ENCODE results near the gene GOLGA6B.
"Not testable (repeated sequence)": the region's sequence is repeated elsewhere in the genome, so short reads cannot be mapped to it uniquely, and the experiment has no call there.

Gene GOLGA6B

GRCh38 chr15:72629068-72629570 is 25.4 kb upstream of the GOLGA6B start:
- not testable (repeated sequence) for H4K20me1 ChIP-seq (ENCODE audit: control insufficient read depth, insufficient read depth, low read depth, low read length); H3K4me2 ChIP-seq (ENCODE audit: low read length); H3K79me2 ChIP-seq (ENCODE audit: control insufficient read depth, low read length); H3K9me3 ChIP-seq (ENCODE audit: control insufficient read depth, insufficient read depth, low read length); H3K27ac ChIP-seq (ENCODE audit: low read depth, low read length); H3K9me2 ChIP-seq (replicated peaks; ENCODE audit: control insufficient read depth, low read length); H3K4me1 ChIP-seq (ENCODE audit: control insufficient read depth, low read length); H3K27me3 ChIP-seq (ENCODE audit: control insufficient read depth, low read length); H3K4me3 ChIP-seq (ENCODE audit: low read length); H3K36me3 ChIP-seq (ENCODE audit: control insufficient read depth, low read length); H3F3A ChIP-seq (ENCODE audit: control insufficient read depth, insufficient read depth)

GRCh38 chr15:72636519-72637282 is 17.8 kb upstream of the GOLGA6B start:
- Histone ChIP-seq H3K4me3 (ENCODE audit: low read length) (peak overlapping the region; percentile 45), H3K4me2 (ENCODE audit: low read length) (peak overlapping the region; percentile 36; the same call in 1 of the 2 replicates)
- not testable (repeated sequence) for H3K9me3 ChIP-seq (ENCODE audit: control insufficient read depth, insufficient read depth, low read length); H3K9me2 ChIP-seq (replicated peaks; ENCODE audit: control insufficient read depth, low read length); H3K79me2 ChIP-seq (ENCODE audit: control insufficient read depth, low read length); H4K20me1 ChIP-seq (ENCODE audit: control insufficient read depth, insufficient read depth, low read depth, low read length); H3K27ac ChIP-seq (ENCODE audit: low read depth, low read length); H3K36me3 ChIP-seq (ENCODE audit: control insufficient read depth, low read length); H3K4me1 ChIP-seq (ENCODE audit: control insufficient read depth, low read length); H3F3A ChIP-seq (ENCODE audit: control insufficient read depth, insufficient read depth); H3K27me3 ChIP-seq (ENCODE audit: control insufficient read depth, low read length)

- not testable (repeated sequence) for H3K79me2 ChIP-seq (ENCODE audit: control insufficient read depth, low read length); H3K9me2 ChIP-seq (replicated peaks; ENCODE audit: control insufficient read depth, low read length)
Observed at GRCh38 chr15:72639759-72640483, 14.6 kb upstream of the GOLGA6B start.

GRCh38 chr15:72642271-72642670 is 12.2 kb upstream of the GOLGA6B start:
- not testable (repeated sequence) for H3K36me3 ChIP-seq (ENCODE audit: control insufficient read depth, low read length); H3K4me2 ChIP-seq (ENCODE audit: low read length); H3K9me2 ChIP-seq (replicated peaks; ENCODE audit: control insufficient read depth, low read length); H3K4me3 ChIP-seq (ENCODE audit: low read length); H3K4me1 ChIP-seq (ENCODE audit: control insufficient read depth, low read length); H3K79me2 ChIP-seq (ENCODE audit: control insufficient read depth, low read length); H3K27me3 ChIP-seq (ENCODE audit: control insufficient read depth, low read length); H3K27ac ChIP-seq (ENCODE audit: low read depth, low read length); H3F3A ChIP-seq (ENCODE audit: control insufficient read depth, insufficient read depth); H4K20me1 ChIP-seq (ENCODE audit: control insufficient read depth, insufficient read depth, low read depth, low read length); H3K9me3 ChIP-seq (ENCODE audit: control insufficient read depth, insufficient read depth, low read length)

More at GRCh38 chr15:72639759-72640483, 14.6 kb upstream of the GOLGA6B start:
- not testable (repeated sequence) for H3K9me3 ChIP-seq (ENCODE audit: control insufficient read depth, insufficient read depth, low read length); H3K4me3 ChIP-seq (ENCODE audit: low read length); H3F3A ChIP-seq (ENCODE audit: control insufficient read depth, insufficient read depth); H3K4me1 ChIP-seq (ENCODE audit: control insufficient read depth, low read length); H3K27me3 ChIP-seq (ENCODE audit: control insufficient read depth, low read length); H3K4me2 ChIP-seq (ENCODE audit: low read length); H4K20me1 ChIP-seq (ENCODE audit: control insufficient read depth, insufficient read depth, low read depth, low read length); H3K27ac ChIP-seq (ENCODE audit: low read depth, low read length); H3K36me3 ChIP-seq (ENCODE audit: control insufficient read depth, low read length)

- not testable (repeated sequence) for H3K4me2 ChIP-seq (ENCODE audit: low read length); H3F3A ChIP-seq (ENCODE audit: control insufficient read depth, insufficient read depth); H3K79me2 ChIP-seq (ENCODE audit: control insufficient read depth, low read length); H4K20me1 ChIP-seq (ENCODE audit: control insufficient read depth, insufficient read depth, low read depth, low read length); H3K4me3 ChIP-seq (ENCODE audit: low read length); H3K27ac ChIP-seq (ENCODE audit: low read depth, low read length); H3K27me3 ChIP-seq (ENCODE audit: control insufficient read depth, low read length); H3K4me1 ChIP-seq (ENCODE audit: control insufficient read depth, low read length); H3K9me3 ChIP-seq (ENCODE audit: control insufficient read depth, insufficient read depth, low read length); H3K9me2 ChIP-seq (replicated peaks; ENCODE audit: control insufficient read depth, low read length); H3K36me3 ChIP-seq (ENCODE audit: control insufficient read depth, low read length)
Observed at GRCh38 chr15:72648631-72649253, 5.8 kb upstream of the GOLGA6B start.

GRCh38 chr15:72656014-72656413 is 1.5 kb downstream of the GOLGA6B start:
- not testable (repeated sequence) for H3F3A ChIP-seq (ENCODE audit: control insufficient read depth, insufficient read depth); H3K4me1 ChIP-seq (ENCODE audit: control insufficient read depth, low read length); H3K9me3 ChIP-seq (ENCODE audit: control insufficient read depth, insufficient read depth, low read length); H3K4me2 ChIP-seq (ENCODE audit: low read length); H4K20me1 ChIP-seq (ENCODE audit: control insufficient read depth, insufficient read depth, low read depth, low read length); H3K27me3 ChIP-seq (ENCODE audit: control insufficient read depth, low read length); H3K79me2 ChIP-seq (ENCODE audit: control insufficient read depth, low read length); H3K9me2 ChIP-seq (replicated peaks; ENCODE audit: control insufficient read depth, low read length); H3K27ac ChIP-seq (ENCODE audit: low read depth, low read length); H3K36me3 ChIP-seq (ENCODE audit: control insufficient read depth, low read length); H3K4me3 ChIP-seq (ENCODE audit: low read length)

- not testable (repeated sequence) for H3K36me3 ChIP-seq (ENCODE audit: control insufficient read depth, low read length); H4K20me1 ChIP-seq (ENCODE audit: control insufficient read depth, insufficient read depth, low read depth, low read length); H3K27ac ChIP-seq (ENCODE audit: low read depth, low read length); H3F3A ChIP-seq (ENCODE audit: control insufficient read depth, insufficient read depth); H3K9me3 ChIP-seq (ENCODE audit: control insufficient read depth, insufficient read depth, low read length); H3K4me1 ChIP-seq (ENCODE audit: control insufficient read depth, low read length); H3K27me3 ChIP-seq (ENCODE audit: control insufficient read depth, low read length); H3K9me2 ChIP-seq (replicated peaks; ENCODE audit: control insufficient read depth, low read length); H3K4me2 ChIP-seq (ENCODE audit: low read length); H3K79me2 ChIP-seq (ENCODE audit: control insufficient read depth, low read length); H3K4me3 ChIP-seq (ENCODE audit: low read length)
Observed at GRCh38 chr15:72661081-72661480, 6.6 kb downstream of the GOLGA6B start.

GRCh38 chr15:72663931-72664330 is 9.4 kb downstream of the GOLGA6B start:
- H3K4me2 ChIP-seq (ENCODE audit: low read length); H3K79me2 ChIP-seq (ENCODE audit: control insufficient read depth, low read length): not testable (repeated sequence)

More at GRCh38 chr15:72663931-72664330, 9.4 kb downstream of the GOLGA6B start:
- H3F3A ChIP-seq (ENCODE audit: control insufficient read depth, insufficient read depth); H3K4me1 ChIP-seq (ENCODE audit: control insufficient read depth, low read length); H3K9me3 ChIP-seq (ENCODE audit: control insufficient read depth, insufficient read depth, low read length); H4K20me1 ChIP-seq (ENCODE audit: control insufficient read depth, insufficient read depth, low read depth, low read length); H3K4me3 ChIP-seq (ENCODE audit: low read length); H3K36me3 ChIP-seq (ENCODE audit: control insufficient read depth, low read length); H3K27me3 ChIP-seq (ENCODE audit: control insufficient read depth, low read length); H3K9me2 ChIP-seq (replicated peaks; ENCODE audit: control insufficient read depth, low read length); H3K27ac ChIP-seq (ENCODE audit: low read depth, low read length): not testable (repeated sequence)
